ENCODE data around the gene TCF3.
"Not testable (repeated sequence)": the region's sequence is repeated elsewhere in the genome, so short reads cannot be mapped to it uniquely, and the experiment has no call there.

Gene TCF3

GRCh38 chr19:1650650-1651567, 1.5 kb downstream of the TCF3 start:
- DNase-seq = no peak

GRCh38 chr19:1649706-1650649, 2.4 kb downstream of the TCF3 start:
- DNase-seq = no peak

GRCh38 chr19:1648920-1649541, 3.4 kb downstream of the TCF3 start:
- DNase-seq = no peak

- DNase-seq = no peak
Observed at GRCh38 chr19:1648459-1648849, 4.0 kb downstream of the TCF3 start.

GRCh38 chr19:1647501-1648458, 4.6 kb downstream of the TCF3 start:
- DNase-seq = no peak

- no peak for DNase-seq
Observed at GRCh38 chr19:1646659-1647453, 5.6 kb downstream of the TCF3 start.

GRCh38 chr19:1646149-1646548, 6.3 kb downstream of the TCF3 start:
- no peak for DNase-seq

- no peak for DNase-seq
Observed at GRCh38 chr19:1645299-1645698, 7.1 kb downstream of the TCF3 start.

GRCh38 chr19:1644070-1644469, 8.3 kb downstream of the TCF3 start:
- DNase-seq = no peak

GRCh38 chr19:1640893-1641448, 11.4 kb downstream of the TCF3 start:
- not testable (repeated sequence) for DNase-seq

GRCh38 chr19:1636325-1637236, 15.8 kb downstream of the TCF3 start:
- DNase-seq = no peak

- DNase-seq = no peak
Observed at GRCh38 chr19:1634938-1635243, 17.5 kb downstream of the TCF3 start.

GRCh38 chr19:1634242-1634937, 18.0 kb downstream of the TCF3 start:
- DNase-seq = no peak

GRCh38 chr19:1633269-1633826, 19.1 kb downstream of the TCF3 start:
- DNase-seq = no peak

GRCh38 chr19:1632462-1633268, 19.8 kb downstream of the TCF3 start:
- DNase-seq = no peak

- DNase-seq = no peak
Observed at GRCh38 chr19:1631557-1632100, 20.8 kb downstream of the TCF3 start.

GRCh38 chr19:1630811-1631210, 21.6 kb downstream of the TCF3 start:
- DNase-seq = no peak

GRCh38 chr19:1630012-1630411, 22.4 kb downstream of the TCF3 start:
- DNase-seq = no peak

Data from NCI-H510A treated with DMSO at 0.1 percent for 48 hours (cell line).